ENCODE data around the gene PTPRR. TPM values are rescaled to one million over a fixed set of nuclear protein-coding genes. Genes with fewer than 3 reads are reported as not detected.

The PTPRR gene
- total RNA-seq, 2 experiments from 2014 or later: not detected

- Histone ChIP-seq H3K9me2 (ENCODE audit: insufficient read depth, low read length) (no peaks in the 10 kb centered on the region), H4K20me1 (ENCODE audit: insufficient read depth, low read length) (no peaks in the 10 kb centered on the region), H3K4me3 (ENCODE audit: low read depth, low read length, poor library complexity, severe bottlenecking) (no peak overlapping the region), H3K4me1 (ENCODE audit: insufficient read depth, low read length, poor library complexity, severe bottlenecking) (no peaks in the 10 kb centered on the region), H3K27ac (ENCODE audit: low read depth, low read length, poor library complexity, severe bottlenecking) (no peak overlapping the region), H3K36me3 (ENCODE audit: insufficient read depth, low read length) (no peaks in the 10 kb centered on the region), H3K4me2 (ENCODE audit: low read length) (no peak overlapping the region), H2AFZ (ENCODE audit: low read length) (no peak overlapping the region), H3K9me3 (ENCODE audit: low read length) (no peaks in the 10 kb centered on the region), H3K79me2 (ENCODE audit: insufficient read depth, low read depth, low read length) (no peaks in the 10 kb centered on the region)
- intact Hi-C loops (cut with micrococcal nuclease; ENCODE audit: unreplicated experiment): no loop called here
- BruUV-seq (replicated peaks): no TSS peak
- no peak for TF ChIP-seq CTCF (conservative IDR thresholded peaks at IDR 0.05; ENCODE audit: low read length)
- TF ChIP-seq EZH2phosphoT487 (IDR thresholded peaks at IDR 0.05; ENCODE audit: borderline replicate concordance, low read depth, low read length): no peak
- CTCF ChIA-PET (ENCODE audit: unreplicated experiment): no interaction called here
- POLR2A ChIA-PET: interaction anchor here (0.6 kb wide), 1 partner anchor 119 kb away, joined by 3 read pairs; no protein-coding TSS in a partner anchor
- no peak for DNase-seq (ENCODE audit: low spot score)
Observed at GRCh38 chr12:70815056-70815455, 105.5 kb downstream of the PTPRR start.

GRCh38 chr12:70813559-70813958, 107.0 kb downstream of the PTPRR start:
- Histone ChIP-seq H3K9me2 (ENCODE audit: insufficient read depth, low read length) (no peaks in the 10 kb centered on the region), H3K27ac (ENCODE audit: low read depth, low read length, poor library complexity, severe bottlenecking) (no peak overlapping the region), H3K4me3 (ENCODE audit: low read depth, low read length, poor library complexity, severe bottlenecking) (no peak overlapping the region), H3K79me2 (ENCODE audit: insufficient read depth, low read depth, low read length) (no peaks in the 10 kb centered on the region), H3K36me3 (ENCODE audit: insufficient read depth, low read length) (no peaks in the 10 kb centered on the region), H2AFZ (ENCODE audit: low read length) (no peak overlapping the region), H4K20me1 (ENCODE audit: insufficient read depth, low read length) (no peaks in the 10 kb centered on the region), H3K4me2 (ENCODE audit: low read length) (no peak overlapping the region), H3K9me3 (ENCODE audit: low read length) (no peaks in the 10 kb centered on the region), H3K4me1 (ENCODE audit: insufficient read depth, low read length, poor library complexity, severe bottlenecking) (no peaks in the 10 kb centered on the region)
- intact Hi-C loops (cut with micrococcal nuclease; ENCODE audit: unreplicated experiment): no loop called here
- CTCF ChIA-PET (ENCODE audit: unreplicated experiment): interaction anchor here (0.6 kb wide), 1 partner anchor 9 kb away, joined by 3 read pairs; no protein-coding TSS in a partner anchor
- POLR2A ChIA-PET: no interaction called here
- no TSS peak for BruUV-seq (replicated peaks)
- no peak for DNase-seq (ENCODE audit: low spot score)
- TF ChIP-seq EZH2phosphoT487 (IDR thresholded peaks at IDR 0.05; ENCODE audit: borderline replicate concordance, low read depth, low read length) (no peak), CTCF (conservative IDR thresholded peaks at IDR 0.05; ENCODE audit: low read length) (no peak)

GRCh38 chr12:70812136-70812535, 108.4 kb downstream of the PTPRR start:
- no peak overlapping the region for H3K27ac ChIP-seq (ENCODE audit: low read depth, low read length, poor library complexity, severe bottlenecking)
- H3K4me2 ChIP-seq (ENCODE audit: low read length): no peak overlapping the region
- no peaks in the 10 kb centered on the region for H3K79me2 ChIP-seq (ENCODE audit: insufficient read depth, low read depth, low read length)
- no peaks in the 10 kb centered on the region for H3K9me2 ChIP-seq (ENCODE audit: insufficient read depth, low read length)
- H3K4me1 ChIP-seq (ENCODE audit: insufficient read depth, low read length, poor library complexity, severe bottlenecking): no peaks in the 10 kb centered on the region
- no peaks in the 10 kb centered on the region for H3K9me3 ChIP-seq (ENCODE audit: low read length)
- no peaks in the 10 kb centered on the region for H3K36me3 ChIP-seq (ENCODE audit: insufficient read depth, low read length)
- no peak overlapping the region for H2AFZ ChIP-seq (ENCODE audit: low read length)
- BruUV-seq (replicated peaks): no TSS peak
- DNase-seq (ENCODE audit: low spot score): no peak
- no peak for TF ChIP-seq CTCF (conservative IDR thresholded peaks at IDR 0.05; ENCODE audit: low read length)
- TF ChIP-seq EZH2phosphoT487 (IDR thresholded peaks at IDR 0.05; ENCODE audit: borderline replicate concordance, low read depth, low read length): no peak
- no peak overlapping the region for H3K4me3 ChIP-seq (ENCODE audit: low read depth, low read length, poor library complexity, severe bottlenecking)
- ChIA-PET CTCF (ENCODE audit: unreplicated experiment) (no interaction called here), POLR2A (no interaction called here)
- intact Hi-C loops (cut with micrococcal nuclease; ENCODE audit: unreplicated experiment): no loop called here
- no peaks in the 10 kb centered on the region for H4K20me1 ChIP-seq (ENCODE audit: insufficient read depth, low read length)
